ENCODE measurements around the gene TNFSF13. TPM values are rescaled to one million over a fixed set of nuclear protein-coding genes. Genes with fewer than 3 reads are reported as not detected.
A peak's percentile ranks its signal among the peaks of the same experiment; 100 is the strongest.

The TNFSF13 gene
- total and polyA plus RNA-seq, 7 donors: 15.6 to 108 (median 21.0) TPM

DNA sequence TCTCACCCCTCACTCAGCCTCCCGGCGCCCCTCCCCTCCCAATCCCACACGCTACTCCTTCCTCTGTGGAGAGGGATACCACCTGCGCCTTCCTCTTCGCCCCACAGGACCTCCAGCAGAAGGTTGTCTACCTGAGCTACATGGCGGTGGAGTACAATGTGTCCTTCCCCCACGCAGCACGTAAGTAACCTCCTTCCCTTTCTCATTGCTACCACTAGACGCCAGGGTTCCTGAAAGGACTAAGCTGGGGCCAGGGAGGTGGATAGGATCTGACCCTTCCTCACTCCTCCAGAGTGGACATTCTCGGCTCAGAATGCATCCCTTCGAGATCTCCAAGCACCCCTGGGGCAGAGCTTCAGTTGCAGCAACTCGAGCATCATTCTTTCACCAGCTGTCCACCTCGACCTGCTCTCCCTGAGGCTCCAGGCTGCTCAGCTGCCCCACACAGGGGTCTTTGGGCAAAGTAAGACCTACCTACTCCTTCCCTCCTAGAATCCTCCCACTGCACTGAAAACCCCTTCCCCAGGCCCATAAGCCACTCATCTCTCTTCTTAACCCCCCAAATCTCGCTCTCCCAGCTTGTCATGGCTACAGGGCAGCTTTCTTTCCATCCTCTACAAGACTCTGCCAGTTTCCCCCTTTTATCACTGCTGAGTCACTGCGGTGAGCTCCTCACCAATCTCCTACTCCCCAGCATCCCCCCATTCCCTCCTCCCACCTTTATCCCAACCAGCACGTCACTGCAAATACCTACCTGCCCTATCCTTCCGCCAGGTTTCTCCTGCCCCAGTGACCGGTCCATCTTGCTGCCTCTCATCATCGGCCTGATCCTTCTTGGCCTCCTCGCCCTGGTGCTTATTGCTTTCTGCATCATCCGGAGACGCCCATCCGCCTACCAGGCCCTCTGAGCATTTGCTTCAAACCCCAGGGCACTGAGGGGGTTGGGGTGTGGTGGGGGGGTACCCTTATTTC, 22.3 kb downstream of the TNFSF13 start:
- H3K4me1 ChIP-seq: peaks cover 0 to 68% (median 56%) of the 10 kb centered on the region in 4 donors
- WGBS, 2 donors: 87 to 90% methylated on average over 23 of the region's 23 CpGs
- H3K27me3 ChIP-seq: no peaks in the 10 kb centered on the region
- H3K4me3 ChIP-seq: peak overlapping the region in 3 of 4 donors; percentile 14 to 40 (median 28)
- intact Hi-C loops (cut with DNase I): loop anchor here (10.0 kb wide), 1 partner anchor 274 kb away; the partner anchor contains the start of genes CYB5D1, NAA38 and TMEM88
- DNase-seq: no peak
- peak overlapping the region; percentile 91 to 92 (median 92) for H3K27ac ChIP-seq
- no peaks in the 10 kb centered on the region for H3K9me3 ChIP-seq
- peaks cover 31 to 34% (median 31%) of the 10 kb centered on the region in 4 donors for H3K36me3 ChIP-seq
- TF ChIP-seq POLR2AphosphoS5 (IDR thresholded peaks at IDR 0.05) (no peak), CTCF (IDR thresholded peaks at IDR 0.05) (no peak), EP300 (IDR thresholded peaks at IDR 0.05) (no peak), POLR2A (IDR thresholded peaks at IDR 0.05) (no peak)

GRCh38 chr17:7582396-7583252, 24.1 kb downstream of the TNFSF13 start:
- peak; percentile 72 for DNase-seq
- H3K9me3 ChIP-seq: no peaks in the 10 kb centered on the region
- intact Hi-C loops (cut with DNase I): loop anchor here (10.0 kb wide), 1 partner anchor 272 kb away; the partner anchor contains the start of genes CYB5D1, NAA38 and TMEM88
- no peaks in the 10 kb centered on the region for H3K27me3 ChIP-seq
- peak overlapping the region; percentile 91 to 92 (median 92) for H3K27ac ChIP-seq
- peaks cover 14 to 26% (median 14%) of the 10 kb centered on the region in 4 donors for H3K36me3 ChIP-seq
- 88 to 95% methylated on average over 36 of the region's 36 CpGs for WGBS, 2 donors
- peaks cover 0 to 68% (median 56%) of the 10 kb centered on the region in 4 donors for H3K4me1 ChIP-seq
- no peak for TF ChIP-seq POLR2AphosphoS5 (IDR thresholded peaks at IDR 0.05)
- H3K4me3 ChIP-seq: peak overlapping the region; percentile 39 to 63 (median 56)

GRCh38 chr17:7583253-7584109, 24.9 kb downstream of the TNFSF13 start, which contains the start of gene MPDU1:
Gene MPDU1, plus strand, starts transcription at chr17:7583852. Its CDS starts 11 bp downstream, at chr17:7583863.
- peak; percentile 99 for DNase-seq
- Histone ChIP-seq H3K4me1 (peaks cover 0 to 76% (median 64%) of the 10 kb centered on the region in 4 donors), H3K27ac (peak within 1 kb of the TSS; percentile 91 to 92 (median 92)), H3K36me3 (peaks cover 5 to 20% (median 6%) of the 10 kb centered on the region in 4 donors), H3K27me3 (no peaks in the 10 kb centered on the region), H3K9me3 (no peaks in the 10 kb centered on the region), H3K4me3 (peak within 1 kb of the TSS; percentile 39 to 63 (median 56))
- 17 to 20% methylated on average over 69 of the region's 69 CpGs for WGBS, 2 donors
- intact Hi-C loops (cut with DNase I): loop anchor here (10.0 kb wide), 1 partner anchor 271 kb away; the partner anchor contains the start of genes CYB5D1, NAA38 and TMEM88
- TF ChIP-seq POLR2AphosphoS5 (IDR thresholded peaks at IDR 0.05): peak; percentile 52 to 85 (median 62)
- TF ChIP-seq EP300 (IDR thresholded peaks at IDR 0.05): peak in 1 of 4 donors; percentile 41
- no peak for TF ChIP-seq CTCF (IDR thresholded peaks at IDR 0.05)
- peak in 1 of 2 donors; percentile 25 for TF ChIP-seq POLR2A (IDR thresholded peaks at IDR 0.05)

DNA sequence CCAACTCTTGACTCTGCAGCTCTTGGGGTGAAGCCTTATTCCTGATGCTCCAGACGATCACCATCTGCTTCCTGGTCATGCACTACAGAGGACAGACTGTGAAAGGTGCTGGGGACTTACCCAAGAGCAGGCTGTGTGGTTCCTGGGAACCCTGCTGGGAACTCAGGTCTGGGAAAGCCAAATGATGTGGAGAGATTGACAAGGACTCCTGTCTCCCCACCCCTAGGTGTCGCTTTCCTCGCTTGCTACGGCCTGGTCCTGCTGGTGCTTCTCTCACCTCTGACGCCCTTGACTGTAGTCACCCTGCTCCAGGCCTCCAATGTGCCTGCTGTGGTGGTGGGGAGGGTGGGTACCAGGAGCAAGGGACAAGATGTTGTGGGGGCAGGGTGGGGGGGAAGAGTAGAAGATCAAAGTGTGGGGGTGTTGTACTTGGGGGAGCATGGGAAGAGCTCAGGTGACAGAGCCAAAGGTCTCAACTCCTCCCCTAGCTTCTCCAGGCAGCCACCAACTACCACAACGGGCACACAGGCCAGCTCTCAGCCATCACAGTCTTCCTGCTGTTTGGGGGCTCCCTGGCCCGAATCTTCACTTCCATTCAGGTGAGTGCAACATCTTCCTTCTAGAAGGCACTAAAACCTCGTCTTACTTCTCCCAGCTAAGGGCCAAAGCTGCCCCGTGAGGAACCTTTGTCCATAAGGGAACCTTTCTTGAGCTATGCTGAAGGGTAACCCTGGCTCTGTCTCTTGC, 28.3 kb downstream of the TNFSF13 start:
- Histone ChIP-seq H3K9me3 (no peaks in the 10 kb centered on the region), H3K36me3 (peaks cover 1 to 21% (median 10%) of the 10 kb centered on the region in 4 donors), H3K27ac (peak overlapping the region; percentile 82 to 90 (median 86)), H3K27me3 (no peaks in the 10 kb centered on the region), H3K4me3 (no peak overlapping the region), H3K4me1 (peaks cover 0 to 64% (median 57%) of the 10 kb centered on the region in 4 donors)
- TF ChIP-seq POLR2A (IDR thresholded peaks at IDR 0.05) (no peak), POLR2AphosphoS5 (IDR thresholded peaks at IDR 0.05) (no peak), CTCF (IDR thresholded peaks at IDR 0.05) (no peak), EP300 (IDR thresholded peaks at IDR 0.05) (no peak)
- WGBS, 2 donors: 46 to 71% methylated on average over 9 of the region's 9 CpGs
- no peak for DNase-seq
- intact Hi-C loops (cut with DNase I): loop anchor here (10.0 kb wide), 1 partner anchor 268 kb away; the partner anchor contains the start of genes CYB5D1, NAA38 and TMEM88

Measured in sigmoid colon (tissue), 7 donors.